OCI-LY3 (cell line): ENCODE data around the gene OSBPL7.

ENCODE experiments used
- EZH2phosphoT487 ChIP-seq: fragments of 200-600 bp; shearing (Covaris generic); IDR thresholded peaks from 2 replicates; pipeline ENCODE4 v1.6.1; 2018; ENCODE audit warnings: antibody characterized with exemption, mixed run types, low read depth
- TF ChIP-seq, protein P1 (sequence below): fragments of 200-600, 300-600 bp; sonication (generic); IDR thresholded peaks from 2 replicates; pipeline ENCODE4 v1.5.1; 2014; ENCODE audit warnings: antibody characterized with exemption, low read length, low read depth

DNA sequence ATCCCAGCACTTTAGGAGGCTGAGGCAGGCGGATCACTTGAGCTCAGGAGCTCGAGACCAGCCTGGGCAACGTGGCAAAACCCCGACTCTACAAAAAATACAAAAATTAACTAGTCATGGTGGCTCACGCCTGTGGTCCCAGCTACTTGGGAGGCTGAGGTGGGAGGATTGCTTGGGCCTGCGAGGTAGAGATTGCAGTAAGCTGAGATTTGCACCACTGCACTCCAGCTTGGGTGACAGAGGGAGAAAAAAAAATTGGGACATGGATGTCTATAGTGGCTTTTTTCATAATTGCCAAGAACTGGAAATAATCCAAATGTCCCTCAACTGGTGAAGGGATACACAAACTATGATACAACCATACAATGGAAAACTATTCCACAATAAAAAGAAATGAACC is 28.6 kb downstream of the OSBPL7 start:
- TF ChIP-seq, protein P1, sequence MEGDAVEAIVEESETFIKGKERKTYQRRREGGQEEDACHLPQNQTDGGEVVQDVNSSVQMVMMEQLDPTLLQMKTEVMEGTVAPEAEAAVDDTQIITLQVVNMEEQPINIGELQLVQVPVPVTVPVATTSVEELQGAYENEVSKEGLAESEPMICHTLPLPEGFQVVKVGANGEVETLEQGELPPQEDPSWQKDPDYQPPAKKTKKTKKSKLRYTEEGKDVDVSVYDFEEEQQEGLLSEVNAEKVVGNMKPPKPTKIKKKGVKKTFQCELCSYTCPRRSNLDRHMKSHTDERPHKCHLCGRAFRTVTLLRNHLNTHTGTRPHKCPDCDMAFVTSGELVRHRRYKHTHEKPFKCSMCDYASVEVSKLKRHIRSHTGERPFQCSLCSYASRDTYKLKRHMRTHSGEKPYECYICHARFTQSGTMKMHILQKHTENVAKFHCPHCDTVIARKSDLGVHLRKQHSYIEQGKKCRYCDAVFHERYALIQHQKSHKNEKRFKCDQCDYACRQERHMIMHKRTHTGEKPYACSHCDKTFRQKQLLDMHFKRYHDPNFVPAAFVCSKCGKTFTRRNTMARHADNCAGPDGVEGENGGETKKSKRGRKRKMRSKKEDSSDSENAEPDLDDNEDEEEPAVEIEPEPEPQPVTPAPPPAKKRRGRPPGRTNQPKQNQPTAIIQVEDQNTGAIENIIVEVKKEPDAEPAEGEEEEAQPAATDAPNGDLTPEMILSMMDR = no peak
- no peak for TF ChIP-seq EZH2phosphoT487
